ENCODE data around the gene C19orf53.

- TF ChIP-seq POLR2A (IDR thresholded peaks at IDR 0.05) = no peak
- no peak for TF ChIP-seq CTCF (IDR thresholded peaks at IDR 0.05)
- no peak for TF ChIP-seq POLR2AphosphoS5 (IDR thresholded peaks at IDR 0.05)
Measured at GRCh38 chr19:13762635-13763235, 11.5 kb upstream of the C19orf53 start.
